NT2/D1 (cell line): ENCODE data around the gene ATF3.
A peak's percentile ranks its signal among the peaks of the same experiment; 100 is the strongest.
"Not testable (repeated sequence)": the region's sequence is repeated elsewhere in the genome, so short reads cannot be mapped to it uniquely, and the experiment has no call there.

Source experiments
- DNase-seq: peaks from one replicate; pipeline ENCODE4 v3.0.0-alpha.2; 2011; ENCODE audit warnings: low read depth, low spot score
- H3K27me3 ChIP-seq: 2 replicates; pipeline ENCODE4 v1.6.0; 2011; ENCODE audit warnings: mild to moderate bottlenecking; ENCODE audit not compliant: insufficient read length, insufficient read depth
- H3K36me3 ChIP-seq: 2 replicates; pipeline ENCODE4 v1.6.1; 2011; ENCODE audit warnings: mild to moderate bottlenecking, low read length, mixed read lengths; ENCODE audit not compliant: insufficient read depth, insufficient read length
- H3K4me1 ChIP-seq: 2 replicates; pipeline ENCODE4 v1.5.1; 2011; ENCODE audit not compliant: insufficient read depth, insufficient read length
- H3K4me3 ChIP-seq: 2 replicates; pipeline ENCODE4 v1.5.1; 2011; ENCODE audit warnings: low read depth; ENCODE audit not compliant: insufficient read length
- H3K9ac ChIP-seq: 2 replicates; pipeline ENCODE4 v1.6.0; 2011; ENCODE audit warnings: low read depth; ENCODE audit not compliant: insufficient read length
- H3K9me3 ChIP-seq: 2 replicates; pipeline ENCODE4 v1.5.1; 2011; ENCODE audit warnings: mild to moderate bottlenecking, low read length; ENCODE audit not compliant: insufficient read depth
- SUZ12 ChIP-seq: IDR thresholded peaks from 2 replicates; pipeline ENCODE4 v1.6.1; 2011; ENCODE audit not compliant: insufficient read length, insufficient read depth; ENCODE audit errors: extremely low read depth
- YY1 ChIP-seq: IDR thresholded peaks from 2 replicates; pipeline ENCODE4 v1.6.1; 2011; ENCODE audit not compliant: insufficient read length, insufficient read depth
- ZNF274 ChIP-seq: IDR thresholded peaks from 2 replicates; pipeline ENCODE4 v1.6.1; 2011; ENCODE audit warnings: mild to moderate bottlenecking, low read depth, low read length

The ATF3 gene

GRCh38 chr1:212649020-212649419 lies 40.5 kb downstream of the ATF3 start:
- no peak for DNase-seq
- Histone ChIP-seq H3K4me1 (no peaks in the 10 kb centered on the region), H3K9ac (no peak overlapping the region), H3K4me3 (no peak overlapping the region), H3K36me3 (no peaks in the 10 kb centered on the region), H3K27me3 (no peaks in the 10 kb centered on the region), H3K9me3 (peaks cover 11% of the 10 kb centered on the region; the same call in 1 of the 2 replicates)
- TF ChIP-seq ZNF274 = no peak
- no peak for TF ChIP-seq YY1
- no peak for TF ChIP-seq SUZ12

GRCh38 chr1:212650228-212650627 lies 41.7 kb downstream of the ATF3 start:
- no peak for TF ChIP-seq SUZ12
- TF ChIP-seq ZNF274 = no peak
- no peak for TF ChIP-seq YY1
- no peaks in the 10 kb centered on the region for H3K27me3 ChIP-seq
- H3K4me3 ChIP-seq = no peak overlapping the region
- H3K9ac ChIP-seq = no peak overlapping the region
- H3K36me3 ChIP-seq = no peaks in the 10 kb centered on the region
- no peak for DNase-seq
- no peaks in the 10 kb centered on the region for H3K9me3 ChIP-seq
- no peaks in the 10 kb centered on the region for H3K4me1 ChIP-seq

- Histone ChIP-seq H3K4me3 (no peak overlapping the region), H3K36me3 (no peaks in the 10 kb centered on the region), H3K27me3 (no peaks in the 10 kb centered on the region), H3K9ac (no peak overlapping the region), H3K9me3 (no peaks in the 10 kb centered on the region), H3K4me1 (peaks cover 8% of the 10 kb centered on the region)
- TF ChIP-seq ZNF274 (no peak), YY1 (no peak), SUZ12 (no peak)
- no peak for DNase-seq
These were observed 43.0 kb downstream of the ATF3 start for GRCh38 chr1:212651521-212651920.

- H3K27me3 ChIP-seq = no peaks in the 10 kb centered on the region
- TF ChIP-seq SUZ12 (no peak), YY1 (no peak), ZNF274 (no peak)
- DNase-seq = no peak
- H3K9ac ChIP-seq = no peak overlapping the region
- no peak overlapping the region for H3K4me3 ChIP-seq
- no peaks in the 10 kb centered on the region for H3K9me3 ChIP-seq
- peaks cover 9% of the 10 kb centered on the region for H3K4me1 ChIP-seq
- no peaks in the 10 kb centered on the region for H3K36me3 ChIP-seq
These were observed 43.4 kb downstream of the ATF3 start for GRCh38 chr1:212651977-212652376.

- H3K9ac ChIP-seq = no peak overlapping the region
- peaks cover 5% of the 10 kb centered on the region; the same call in 1 of the 2 replicates for H3K9me3 ChIP-seq
- peaks cover 9% of the 10 kb centered on the region for H3K4me1 ChIP-seq
- H3K36me3 ChIP-seq = no peaks in the 10 kb centered on the region
- TF ChIP-seq SUZ12 = no peak
- no peak for TF ChIP-seq YY1
- no peak for TF ChIP-seq ZNF274
- no peaks in the 10 kb centered on the region for H3K27me3 ChIP-seq
- H3K4me3 ChIP-seq = no peak overlapping the region
- no peak for DNase-seq
These were observed 44.0 kb downstream of the ATF3 start for GRCh38 chr1:212652609-212653008.

- peaks cover 9% of the 10 kb centered on the region for H3K4me1 ChIP-seq
- no peak for TF ChIP-seq YY1
- TF ChIP-seq ZNF274 = no peak
- no peak for TF ChIP-seq SUZ12
- peak; percentile 74 for DNase-seq
- H3K9me3 ChIP-seq = peaks cover 5% of the 10 kb centered on the region; the same call in 1 of the 2 replicates
- H3K36me3 ChIP-seq = no peaks in the 10 kb centered on the region
- H3K9ac ChIP-seq = no peak overlapping the region
- no peaks in the 10 kb centered on the region for H3K27me3 ChIP-seq
- H3K4me3 ChIP-seq = no peak overlapping the region
These were observed 47.3 kb downstream of the ATF3 start for GRCh38 chr1:212655668-212656440.

GRCh38 chr1:212656730-212657129 lies 48.2 kb downstream of the ATF3 start:
- no peak for DNase-seq

GRCh38 chr1:212658250-212658649 lies 49.7 kb downstream of the ATF3 start:
- H3K9ac ChIP-seq, H3K4me3 ChIP-seq, H3K27me3 ChIP-seq, DNase-seq, H3K9me3 ChIP-seq, H3K36me3 ChIP-seq, H3K4me1 ChIP-seq: not testable (repeated sequence)

More at GRCh38 chr1:212656730-212657129, 48.2 kb downstream of the ATF3 start:
- Histone ChIP-seq H3K4me3 (no peak overlapping the region), H3K9ac (no peak overlapping the region), H3K9me3 (peaks cover 5% of the 10 kb centered on the region; the same call in 1 of the 2 replicates), H3K4me1 (peaks cover 9% of the 10 kb centered on the region), H3K36me3 (no peaks in the 10 kb centered on the region), H3K27me3 (no peaks in the 10 kb centered on the region)
- TF ChIP-seq SUZ12 (no peak), YY1 (no peak), ZNF274 (no peak)
